H1 (cell line): Measurements from ENCODE around the gene GRAMD2A. TPM values are rescaled to one million over a fixed set of nuclear protein-coding genes. Genes with fewer than 3 reads are reported as not detected.

Experiments
- CTCF ChIA-PET: fragments of 300-600 bp; sonication (Branson Sonifier 250); formaldehyde crosslinking; loops from one replicate; lab custom pipeline; 2021; ENCODE audit not compliant: partially characterized antibody; lab: Charles Lee
- POLR2A ChIA-PET: fragments of 300-600 bp; sonication (Branson Sonifier 250); formaldehyde crosslinking; loops from one replicate; lab custom pipeline; 2021; ENCODE audit warnings: inconsistent platforms; ENCODE audit not compliant: partially characterized antibody; lab: Charles Lee
- DNase-seq, 2 experiments: peaks; one replicate each; pipeline versions ENCODE4 v3.0.0 to v3.0.0-alpha.2; 2010 to 2022; ENCODE audit warnings: low spot score in 2 of 2, low read depth in 1 of 2, mixed read lengths in 1 of 2
- FAIRE-seq: peaks from 2 replicates; lab custom pipeline; 2011; peaks lifted over from hg19 to GRCh38; lab: Jason Lieb, UNC
- H2AFZ ChIP-seq: 2 replicates; pipeline ENCODE4 v1.8.1; 2012; ENCODE audit warnings: low read length, inconsistent platforms
- H2AK5ac ChIP-seq: 2 replicates; pipeline ENCODE4 v1.6.1; 2013; ENCODE audit warnings: low read depth, low read length
- H2BK120ac ChIP-seq: replicated peaks from 2 replicates; pipeline ENCODE3; 2013; ENCODE audit warnings: low read depth, low read length, inconsistent platforms
- H2BK12ac ChIP-seq: 2 replicates; pipeline ENCODE4 v1.6.1; 2013; ENCODE audit warnings: low read depth, low read length
- H2BK15ac ChIP-seq: 2 replicates; pipeline ENCODE4 v1.6.1; 2013; ENCODE audit warnings: low read length
- H2BK20ac ChIP-seq: 2 replicates; pipeline ENCODE4 v1.6.1; 2013; ENCODE audit warnings: low read length
- H2BK5ac ChIP-seq: 2 replicates; pipeline ENCODE4 v1.6.1; 2013; ENCODE audit warnings: low read depth, low read length
- H3K14ac ChIP-seq: 2 replicates; pipeline ENCODE4 v1.6.1; 2013; ENCODE audit warnings: inconsistent platforms; ENCODE audit not compliant: insufficient read length
- H3K18ac ChIP-seq: 2 replicates; pipeline ENCODE4 v1.6.1; 2013; ENCODE audit warnings: low read length; ENCODE audit errors: extremely low read depth
- H3K23ac ChIP-seq: 2 replicates; pipeline ENCODE4 v1.6.1; 2013; ENCODE audit warnings: inconsistent platforms; ENCODE audit not compliant: insufficient read length
- H3K23me2 ChIP-seq: 2 replicates; pipeline ENCODE4 v1.6.1; 2013; ENCODE audit warnings: low read depth, low read length
- H3K27ac ChIP-seq: 2 replicates; pipeline ENCODE4 v1.6.1; 2011; ENCODE audit warnings: low read depth, low read length, inconsistent platforms
- H3K27me3 ChIP-seq, 4 experiments: replicated peaks in 1 of 4; 1 replicate in 1 of 4; 2 replicates in 3 of 4; pipeline versions ENCODE4 v1.6.1 to v1.8.1; 2011 to 2013; ENCODE audit warnings: low read length in 3 of 4, mild to moderate bottlenecking in 3 of 4, inconsistent platforms in 2 of 4, mixed read lengths in 2 of 4, moderate library complexity in 1 of 4; ENCODE audit not compliant: control insufficient read depth in 3 of 4, insufficient read depth in 3 of 4; ENCODE audit errors: extremely low read depth in 1 of 4
- H3K36me3 ChIP-seq, 4 experiments: 2 replicates each; pipeline versions ENCODE4 v1.6.1 to v1.8.1; 2011 to 2013; ENCODE audit warnings: mild to moderate bottlenecking in 4 of 4, low read length in 3 of 4, moderate library complexity in 2 of 4, control low read depth in 1 of 4, inconsistent platforms in 1 of 4; ENCODE audit not compliant: insufficient read depth in 4 of 4, control insufficient read depth in 2 of 4
- H3K4ac ChIP-seq: replicated peaks from 2 replicates; pipeline ENCODE3; 2013; ENCODE audit warnings: low read length, low read depth, mixed read lengths, inconsistent platforms; ENCODE audit not compliant: insufficient read length
- H3K4me1 ChIP-seq, 4 experiments: replicated peaks in 1 of 4; 1 replicate in 1 of 4; 2 replicates in 3 of 4; pipeline versions ENCODE4 v1.6.1 to v1.8.1; 2011 to 2013; ENCODE audit warnings: low read length in 3 of 4, inconsistent platforms in 2 of 4, mixed read lengths in 1 of 4; ENCODE audit not compliant: insufficient read depth in 4 of 4, control insufficient read depth in 3 of 4
- H3K4me2 ChIP-seq, 2 experiments: 2 replicates each; pipeline versions ENCODE4 v1.6.1 to v1.8.1; 2011 to 2013; ENCODE audit warnings: low read depth in 2 of 2, low read length in 2 of 2, control low read depth in 1 of 2, inconsistent platforms in 1 of 2, mild to moderate bottlenecking in 1 of 2; ENCODE audit not compliant: insufficient read depth in 1 of 2
- H3K4me3 ChIP-seq, 4 experiments: fragments of 200-600, 300-600 bp in 1 of 4; sonication (generic), shearing (Covaris generic), sonication (Bioruptor Twin) in 1 of 4; 2 replicates each; pipeline versions ENCODE4 v1.5.1 to v1.8.1; 2011 to 2016; ENCODE audit warnings: low read length in 4 of 4, low read depth in 3 of 4, control low read depth in 2 of 4, inconsistent platforms in 2 of 4, mild to moderate bottlenecking in 2 of 4, mixed read lengths in 1 of 4, moderate library complexity in 1 of 4; ENCODE audit not compliant: insufficient read depth in 2 of 4; ENCODE audit errors: extremely low read depth in 1 of 4
- H3K56ac ChIP-seq: replicated peaks from 2 replicates; pipeline ENCODE3; 2013; ENCODE audit warnings: low read depth, mild to moderate bottlenecking, mixed read lengths, low read length, inconsistent platforms; ENCODE audit not compliant: insufficient read length
- H3K79me1 ChIP-seq: 2 replicates; pipeline ENCODE4 v1.6.1; 2013; ENCODE audit warnings: low read depth, low read length, control low read depth
- H3K79me2 ChIP-seq, 2 experiments: 2 replicates each; pipeline versions ENCODE4 v1.6.1 to v1.8.1; 2012 to 2013; ENCODE audit warnings: low read length in 2 of 2, mild to moderate bottlenecking in 2 of 2, inconsistent platforms in 1 of 2; ENCODE audit not compliant: insufficient read depth in 2 of 2, control insufficient read depth in 1 of 2
- H3K9ac ChIP-seq, 4 experiments: replicated peaks in 1 of 4; 1 replicate in 1 of 4; 2 replicates in 3 of 4; pipeline versions ENCODE4 v1.6.1 to v1.8.1; 2011 to 2013; ENCODE audit warnings: low read depth in 3 of 4, low read length in 3 of 4, control low read depth in 2 of 4, mild to moderate bottlenecking in 2 of 4, moderate library complexity in 2 of 4, inconsistent platforms in 1 of 4; ENCODE audit errors: extremely low read depth in 1 of 4
- H3K9me3 ChIP-seq, 2 experiments: 2 replicates each; pipeline versions ENCODE4 v1.6.1 to v1.8.1; 2012 to 2013; ENCODE audit warnings: mild to moderate bottlenecking in 2 of 2, moderate library complexity in 2 of 2, control low read depth in 1 of 2, inconsistent platforms in 1 of 2, low read depth in 1 of 2, low read length in 1 of 2, mixed read lengths in 1 of 2; ENCODE audit not compliant: insufficient read depth in 2 of 2
- H4K20me1 ChIP-seq, 2 experiments: replicated peaks in 1 of 2; 2 replicates each; pipeline versions ENCODE3 to v1.8.1; 2011 to 2013; ENCODE audit warnings: inconsistent platforms in 2 of 2, low read length in 2 of 2, mild to moderate bottlenecking in 1 of 2; ENCODE audit not compliant: insufficient read depth in 2 of 2, control insufficient read depth in 1 of 2
- H4K5ac ChIP-seq: 2 replicates; pipeline ENCODE4 v1.6.1; 2013; ENCODE audit warnings: low read length, low read depth, mixed read lengths, inconsistent platforms; ENCODE audit not compliant: insufficient read length
- H4K8ac ChIP-seq: 2 replicates; pipeline ENCODE4 v1.8.0; 2013; ENCODE audit warnings: mild to moderate bottlenecking, moderate library complexity, low read length, inconsistent platforms; ENCODE audit not compliant: insufficient read depth; ENCODE audit errors: extremely low read depth
- H4K91ac ChIP-seq: replicated peaks from 2 replicates; pipeline ENCODE3; 2013; ENCODE audit warnings: low read length, mixed read lengths, inconsistent platforms; ENCODE audit not compliant: insufficient read length
- BACH1 ChIP-seq: IDR thresholded peaks from 2 replicates; pipeline ENCODE4 v1.6.1; 2012; ENCODE audit warnings: low read length, improper control_type of control experiment
- BCL11A ChIP-seq, 2 experiments: IDR thresholded peaks; one replicate each; pipeline ENCODE4 v1.6.1; 2011; ENCODE audit warnings: low read depth in 2 of 2, low read length in 2 of 2, mild to moderate bottlenecking in 2 of 2
- KDM1A ChIP-seq: fragments of 200-600, 300-600 bp; sonication (generic); IDR thresholded peaks from 2 replicates; pipeline ENCODE4 v1.7.1; 2016; ENCODE audit warnings: mild to moderate bottlenecking, low read length, borderline replicate concordance
- POLR2AphosphoS5 ChIP-seq: IDR thresholded peaks from 2 replicates; pipeline ENCODE4 v1.6.1; 2011; ENCODE audit warnings: low read depth, low read length
- SIRT6 ChIP-seq: IDR thresholded peaks from one replicate; pipeline ENCODE4 v1.7.1; 2012; ENCODE audit warnings: low read length, inconsistent platforms
- TBP ChIP-seq: IDR thresholded peaks from 2 replicates; pipeline ENCODE4 v1.6.1; 2011; ENCODE audit warnings: low read depth, low read length, improper control_type of control experiment
- WGBS, 2 experiments: shearing (Covaris generic) in 1 of 2; methylation state at CpG; one replicate each; pipeline versions ENCODE4 v1.1.6 to v1.1.7; 2013 to 2015; ENCODE audit warnings: low lambda C conversion rate in 2 of 2, mixed read lengths in 2 of 2, inconsistent platforms in 1 of 2, low coverage in 1 of 2, missing lambda C conversion rate in 1 of 2; ENCODE audit not compliant: insufficient replicate concordance in 2 of 2, insufficient coverage in 1 of 2, insufficient read length in 1 of 2; ENCODE audit errors: extremely low coverage in 1 of 2, missing lambda C conversion rate in 1 of 2; 5-methylcytosine and 5-hydroxymethylcytosine counted together
- polyA plus RNA-seq, 7 experiments: library from polyadenylated mRNA; depleted of rRNA in 3 of 7; stranded (reverse) in 5 of 7; unstranded in 2 of 7; fragments of >200 nt in 5 of 7; fragments of 200-250 nt in 2 of 7; gene quantifications; 1 replicate in 5 of 7; 2 replicates in 1 of 7; 4 replicates in 1 of 7; pipeline versions ENCODE4 v1.2.1 to v1.2.3, GENCODE V29; 2011 to 2013; ENCODE audit warnings: missing spikeins in 2 of 7, mixed read lengths in 2 of 7
- total RNA-seq: library from RNA; stranded (reverse); fragmentation: NEBNext Ultra II Directional; extraction: Animal tissue kit (Norgen Biotek cat#: 25700); gene quantifications from 2 replicates; pipeline ENCODE4 v1.2.1, GENCODE V29; 2021

GRAMD2A gene
- total and polyA plus RNA-seq, 2 of the 8 experiments (the other 6 are each of a cell fraction or from before 2014, with no cell fraction given) = 0.57 to 1.5 TPM

DNA sequence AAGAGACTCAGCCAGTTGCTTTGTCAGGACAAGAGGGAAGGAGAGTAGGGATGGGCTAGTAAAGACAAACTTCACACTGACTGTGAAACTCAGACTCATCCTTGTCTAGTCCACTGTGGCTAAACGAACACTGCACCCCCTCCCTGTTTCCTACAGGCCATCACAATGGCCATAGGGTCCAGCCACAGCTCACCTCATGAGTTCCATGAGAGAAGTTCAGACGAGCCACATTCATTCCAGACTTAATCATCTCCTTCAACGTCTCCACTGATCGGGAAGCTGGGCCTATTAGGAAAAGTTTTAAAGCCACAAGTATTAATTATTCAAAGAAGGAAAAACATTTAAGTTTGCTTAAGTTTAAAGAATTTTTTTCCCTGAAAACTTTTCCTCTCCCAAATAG, 19.6 kb upstream of the GRAMD2A start:
- Histone ChIP-seq H3K56ac (no peak overlapping the region), H3K14ac (no peak overlapping the region), H3K27me3 (no peaks in the 10 kb centered on the region), H3K79me2 (peaks cover 14 to 37% of the 10 kb centered on the region in 2 experiments), H2BK20ac (no peak overlapping the region), H3K4me3 (no peak overlapping the region), H2AK5ac (no peak overlapping the region), H3K36me3 (peaks cover 44 to 87% (median 64%) of the 10 kb centered on the region in 4 experiments), H4K91ac (no peak overlapping the region), H2BK120ac (no peak overlapping the region), H3K4ac (no peak overlapping the region), H3K4me2 (no peak overlapping the region), H2BK12ac (no peak overlapping the region), H3K18ac (no peak overlapping the region), H3K79me1 (peaks cover 23% of the 10 kb centered on the region), H3K4me1 (no peaks in the 10 kb centered on the region), H2AFZ (no peak overlapping the region), H3K23ac (no peak overlapping the region), H4K5ac (no peak overlapping the region), H3K9ac (no peak overlapping the region), H3K23me2 (no peaks in the 10 kb centered on the region), H4K8ac (no peak overlapping the region), H2BK5ac (no peak overlapping the region), H4K20me1 (peaks cover 36 to 39% of the 10 kb centered on the region in 2 experiments), H3K9me3 (no peaks in the 10 kb centered on the region), H2BK15ac (no peak overlapping the region), H3K27ac (no peak overlapping the region)
- ChIA-PET CTCF (interaction anchor here (1.0 to 3.8 kb wide), 5 partner anchors 9 to 68 kb away, joined by 3 to 21 read pairs (median 4); no protein-coding TSS in a partner anchor), POLR2A (interaction anchor here (1.3 to 2.1 kb wide), 3 partner anchors 10 to 16 kb away, joined by 4 to 7 read pairs (median 6); no protein-coding TSS in a partner anchor)
- 87% methylated on average over 4 of the region's 4 CpGs; no CpG with 5 or more reads in 1 of the 2 experiments for WGBS, 2 experiments
- FAIRE-seq (no peak), DNase-seq (no peak)
- TF ChIP-seq BACH1 (no peak), SIRT6 (no peak), BCL11A (IDR thresholded peaks at IDR 0.05; ENCODE audit: low read depth in 2 of 2, low read length in 2 of 2) (no peak), KDM1A (no peak), POLR2AphosphoS5 (no peak), TBP (no peak)
